ENCODE results near the gene ASTN2. TPM values are rescaled to one million over a fixed set of nuclear protein-coding genes. Genes with fewer than 3 reads are reported as not detected.

The ASTN2 gene, protein sequence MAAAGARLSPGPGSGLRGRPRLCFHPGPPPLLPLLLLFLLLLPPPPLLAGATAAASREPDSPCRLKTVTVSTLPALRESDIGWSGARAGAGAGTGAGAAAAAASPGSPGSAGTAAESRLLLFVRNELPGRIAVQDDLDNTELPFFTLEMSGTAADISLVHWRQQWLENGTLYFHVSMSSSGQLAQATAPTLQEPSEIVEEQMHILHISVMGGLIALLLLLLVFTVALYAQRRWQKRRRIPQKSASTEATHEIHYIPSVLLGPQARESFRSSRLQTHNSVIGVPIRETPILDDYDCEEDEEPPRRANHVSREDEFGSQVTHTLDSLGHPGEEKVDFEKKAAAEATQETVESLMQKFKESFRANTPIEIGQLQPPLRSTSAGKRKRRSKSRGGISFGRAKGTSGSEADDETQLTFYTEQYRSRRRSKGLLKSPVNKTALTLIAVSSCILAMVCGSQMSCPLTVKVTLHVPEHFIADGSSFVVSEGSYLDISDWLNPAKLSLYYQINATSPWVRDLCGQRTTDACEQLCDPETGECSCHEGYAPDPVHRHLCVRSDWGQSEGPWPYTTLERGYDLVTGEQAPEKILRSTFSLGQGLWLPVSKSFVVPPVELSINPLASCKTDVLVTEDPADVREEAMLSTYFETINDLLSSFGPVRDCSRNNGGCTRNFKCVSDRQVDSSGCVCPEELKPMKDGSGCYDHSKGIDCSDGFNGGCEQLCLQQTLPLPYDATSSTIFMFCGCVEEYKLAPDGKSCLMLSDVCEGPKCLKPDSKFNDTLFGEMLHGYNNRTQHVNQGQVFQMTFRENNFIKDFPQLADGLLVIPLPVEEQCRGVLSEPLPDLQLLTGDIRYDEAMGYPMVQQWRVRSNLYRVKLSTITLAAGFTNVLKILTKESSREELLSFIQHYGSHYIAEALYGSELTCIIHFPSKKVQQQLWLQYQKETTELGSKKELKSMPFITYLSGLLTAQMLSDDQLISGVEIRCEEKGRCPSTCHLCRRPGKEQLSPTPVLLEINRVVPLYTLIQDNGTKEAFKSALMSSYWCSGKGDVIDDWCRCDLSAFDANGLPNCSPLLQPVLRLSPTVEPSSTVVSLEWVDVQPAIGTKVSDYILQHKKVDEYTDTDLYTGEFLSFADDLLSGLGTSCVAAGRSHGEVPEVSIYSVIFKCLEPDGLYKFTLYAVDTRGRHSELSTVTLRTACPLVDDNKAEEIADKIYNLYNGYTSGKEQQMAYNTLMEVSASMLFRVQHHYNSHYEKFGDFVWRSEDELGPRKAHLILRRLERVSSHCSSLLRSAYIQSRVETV (N-terminal part only)
- 10.0 TPM for total RNA-seq (ENCODE audit: unreplicated experiment)
- long read RNA-seq, partial matches to known transcripts = 5 of 7 reads
- long read RNA-seq, other reads (novel, unspliced or antisense) = 2 of 7 reads

DNA sequence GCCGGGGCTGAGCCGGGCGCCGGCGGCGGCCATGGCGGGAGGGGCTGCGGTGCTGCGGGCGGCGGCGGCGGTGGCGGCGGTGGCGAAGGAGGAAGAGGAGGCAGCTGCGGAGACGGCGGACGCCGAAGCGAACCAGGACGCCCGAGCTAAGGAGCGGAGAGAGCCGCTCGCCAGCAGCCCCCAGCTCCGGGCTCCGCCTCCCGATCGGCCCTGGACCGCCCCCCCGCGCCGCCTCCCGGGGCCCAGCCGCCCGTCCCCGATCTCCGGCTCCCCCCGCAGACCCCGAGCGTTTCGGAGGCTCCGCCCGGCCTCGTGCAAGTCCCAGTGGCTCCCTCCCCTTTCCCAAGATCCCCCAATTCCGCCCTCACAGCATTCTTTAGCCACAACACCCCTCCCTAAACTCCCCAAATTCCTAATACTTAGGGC is at the start of gene ASTN2:
ASTN2 (minus strand) TSS at position 152 of the 426 bp plus-strand sequence; CDS start at position 33, 119 bp downstream.
- Mint-ChIP-seq H3K36me3 (ENCODE audit: low read depth, unreplicated experiment) (no peaks in the 10 kb centered on the region), H3K4me1 (ENCODE audit: unreplicated experiment) (peaks cover 8% of the 10 kb centered on the region), H3K9me3 (ENCODE audit: unreplicated experiment) (no peaks in the 10 kb centered on the region), H3K27me3 (ENCODE audit: unreplicated experiment) (peaks cover 6% of the 10 kb centered on the region), H3K4me3 (ENCODE audit: unreplicated experiment) (peak within 1 kb of the TSS; percentile 88), H3K27ac (ENCODE audit: unreplicated experiment) (no peak within 1 kb of the TSS)
- peak; percentile 40 for DNase-seq (ENCODE audit: low spot score)
- TF ChIP-seq, protein P1, sequence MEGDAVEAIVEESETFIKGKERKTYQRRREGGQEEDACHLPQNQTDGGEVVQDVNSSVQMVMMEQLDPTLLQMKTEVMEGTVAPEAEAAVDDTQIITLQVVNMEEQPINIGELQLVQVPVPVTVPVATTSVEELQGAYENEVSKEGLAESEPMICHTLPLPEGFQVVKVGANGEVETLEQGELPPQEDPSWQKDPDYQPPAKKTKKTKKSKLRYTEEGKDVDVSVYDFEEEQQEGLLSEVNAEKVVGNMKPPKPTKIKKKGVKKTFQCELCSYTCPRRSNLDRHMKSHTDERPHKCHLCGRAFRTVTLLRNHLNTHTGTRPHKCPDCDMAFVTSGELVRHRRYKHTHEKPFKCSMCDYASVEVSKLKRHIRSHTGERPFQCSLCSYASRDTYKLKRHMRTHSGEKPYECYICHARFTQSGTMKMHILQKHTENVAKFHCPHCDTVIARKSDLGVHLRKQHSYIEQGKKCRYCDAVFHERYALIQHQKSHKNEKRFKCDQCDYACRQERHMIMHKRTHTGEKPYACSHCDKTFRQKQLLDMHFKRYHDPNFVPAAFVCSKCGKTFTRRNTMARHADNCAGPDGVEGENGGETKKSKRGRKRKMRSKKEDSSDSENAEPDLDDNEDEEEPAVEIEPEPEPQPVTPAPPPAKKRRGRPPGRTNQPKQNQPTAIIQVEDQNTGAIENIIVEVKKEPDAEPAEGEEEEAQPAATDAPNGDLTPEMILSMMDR (IDR thresholded peaks at IDR 0.05; ENCODE audit: unreplicated experiment) = no peak

DNA sequence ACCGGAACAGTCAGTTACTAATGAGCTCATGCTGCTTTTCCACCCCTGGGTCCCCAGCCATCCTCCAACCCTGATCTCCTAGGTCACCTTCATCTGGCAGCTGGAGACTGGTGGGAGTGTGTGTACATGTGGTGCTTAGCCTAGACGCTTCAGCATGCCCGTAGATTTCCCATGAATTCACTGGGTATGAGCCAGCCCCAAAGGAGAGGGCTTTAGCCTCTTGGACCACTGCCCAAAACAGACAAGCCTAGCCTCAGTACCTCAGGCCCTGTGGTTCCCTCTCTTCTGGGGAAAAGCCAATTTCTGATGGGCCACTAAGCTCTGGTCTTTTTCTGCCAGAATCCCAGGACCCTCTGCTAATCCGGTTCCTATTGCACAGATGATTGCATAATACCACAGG is 48.0 kb upstream of the ASTN2 start:
- DNase-seq (ENCODE audit: low spot score) = no peak
- Mint-ChIP-seq H3K4me1 (ENCODE audit: unreplicated experiment) (no peaks in the 10 kb centered on the region), H3K36me3 (ENCODE audit: low read depth, unreplicated experiment) (no peaks in the 10 kb centered on the region), H3K4me3 (ENCODE audit: unreplicated experiment) (no peak overlapping the region), H3K9me3 (ENCODE audit: unreplicated experiment) (no peaks in the 10 kb centered on the region), H3K27ac (ENCODE audit: unreplicated experiment) (no peak overlapping the region), H3K27me3 (ENCODE audit: unreplicated experiment) (no peaks in the 10 kb centered on the region)
- TF ChIP-seq, protein P1 (IDR thresholded peaks at IDR 0.05; ENCODE audit: unreplicated experiment) = no peak

DNA sequence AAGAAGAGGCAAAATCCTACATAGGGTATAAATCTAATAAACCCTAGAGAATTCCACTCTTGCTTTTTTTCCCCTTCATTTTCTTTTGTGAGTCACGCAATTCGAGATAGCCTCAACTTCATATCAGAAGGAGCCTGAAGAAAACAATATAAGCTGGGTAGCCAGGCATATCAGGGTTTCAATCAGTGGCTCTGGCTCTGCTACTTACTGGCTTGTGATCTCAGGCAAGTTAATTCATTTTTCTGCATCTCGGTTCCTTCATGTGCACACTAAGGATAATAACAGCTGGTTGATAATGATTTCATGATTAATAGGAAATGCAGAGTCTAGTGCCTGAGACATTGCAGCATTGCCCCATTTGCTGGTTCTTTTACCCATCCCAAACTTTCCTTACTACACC is 46.5 kb upstream of the ASTN2 start:
- Mint-ChIP-seq H3K4me3 (ENCODE audit: unreplicated experiment) (no peak overlapping the region), H3K4me1 (ENCODE audit: unreplicated experiment) (no peaks in the 10 kb centered on the region), H3K27me3 (ENCODE audit: unreplicated experiment) (no peaks in the 10 kb centered on the region), H3K9me3 (ENCODE audit: unreplicated experiment) (no peaks in the 10 kb centered on the region), H3K36me3 (ENCODE audit: low read depth, unreplicated experiment) (no peaks in the 10 kb centered on the region), H3K27ac (ENCODE audit: unreplicated experiment) (no peak overlapping the region)
- no peak for DNase-seq (ENCODE audit: low spot score)
- TF ChIP-seq, protein P1 (IDR thresholded peaks at IDR 0.05; ENCODE audit: unreplicated experiment) = no peak

DNA sequence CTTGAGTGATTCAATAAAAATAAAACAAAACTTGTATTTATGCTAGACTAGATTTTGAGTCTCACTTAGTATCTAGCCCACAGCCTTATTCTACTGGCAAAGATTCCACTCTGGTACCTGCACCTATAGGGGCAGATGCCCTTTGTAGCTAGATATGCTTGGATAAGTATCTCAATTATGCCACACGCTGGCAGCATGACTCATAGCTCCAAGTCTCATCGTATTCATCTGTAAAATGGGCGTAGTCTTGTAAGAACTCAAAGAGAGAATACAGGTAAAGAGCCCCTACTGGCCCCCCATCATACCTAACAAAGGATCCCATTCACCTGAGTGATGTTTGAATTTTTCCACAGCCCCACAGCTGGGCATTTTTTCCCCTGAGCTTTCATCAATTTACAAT is 45.9 kb upstream of the ASTN2 start:
- no peaks in the 10 kb centered on the region for H3K4me1 Mint-ChIP-seq (ENCODE audit: unreplicated experiment)
- H3K9me3 Mint-ChIP-seq (ENCODE audit: unreplicated experiment) = no peaks in the 10 kb centered on the region
- no peaks in the 10 kb centered on the region for H3K27me3 Mint-ChIP-seq (ENCODE audit: unreplicated experiment)
- no peak overlapping the region for H3K27ac Mint-ChIP-seq (ENCODE audit: unreplicated experiment)
- DNase-seq (ENCODE audit: low spot score) = no peak
- TF ChIP-seq, protein P1 (IDR thresholded peaks at IDR 0.05; ENCODE audit: unreplicated experiment) = no peak
- H3K4me3 Mint-ChIP-seq (ENCODE audit: unreplicated experiment) = no peak overlapping the region
- H3K36me3 Mint-ChIP-seq (ENCODE audit: low read depth, unreplicated experiment) = no peaks in the 10 kb centered on the region
